ENCODE results near the gene BPI.
"Not testable (repeated sequence)": the region's sequence is repeated elsewhere in the genome, so short reads cannot be mapped to it uniquely, and the experiment has no call there.

The BPI gene

DNA sequence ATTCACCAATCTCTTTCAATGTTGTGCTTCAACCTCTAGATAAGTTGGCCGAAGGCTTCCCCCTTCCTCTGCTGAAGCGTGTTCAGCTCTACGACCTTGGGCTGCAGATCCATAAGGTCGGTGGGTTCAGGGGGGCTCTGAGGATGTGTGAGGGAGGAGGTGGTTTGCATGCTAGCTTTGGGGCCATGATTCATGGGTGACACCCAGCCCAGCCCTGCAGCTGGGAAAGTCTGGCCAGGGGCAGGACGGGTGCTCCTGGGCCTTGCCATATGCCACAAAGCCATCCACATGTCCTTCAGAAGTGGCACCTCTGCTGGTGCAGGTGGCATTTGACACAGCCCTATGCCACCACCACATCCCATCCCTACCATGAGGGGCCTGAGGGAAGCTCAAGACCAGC is 69.9 kb downstream of the BPI start:
- no peak for DNase-seq

DNA sequence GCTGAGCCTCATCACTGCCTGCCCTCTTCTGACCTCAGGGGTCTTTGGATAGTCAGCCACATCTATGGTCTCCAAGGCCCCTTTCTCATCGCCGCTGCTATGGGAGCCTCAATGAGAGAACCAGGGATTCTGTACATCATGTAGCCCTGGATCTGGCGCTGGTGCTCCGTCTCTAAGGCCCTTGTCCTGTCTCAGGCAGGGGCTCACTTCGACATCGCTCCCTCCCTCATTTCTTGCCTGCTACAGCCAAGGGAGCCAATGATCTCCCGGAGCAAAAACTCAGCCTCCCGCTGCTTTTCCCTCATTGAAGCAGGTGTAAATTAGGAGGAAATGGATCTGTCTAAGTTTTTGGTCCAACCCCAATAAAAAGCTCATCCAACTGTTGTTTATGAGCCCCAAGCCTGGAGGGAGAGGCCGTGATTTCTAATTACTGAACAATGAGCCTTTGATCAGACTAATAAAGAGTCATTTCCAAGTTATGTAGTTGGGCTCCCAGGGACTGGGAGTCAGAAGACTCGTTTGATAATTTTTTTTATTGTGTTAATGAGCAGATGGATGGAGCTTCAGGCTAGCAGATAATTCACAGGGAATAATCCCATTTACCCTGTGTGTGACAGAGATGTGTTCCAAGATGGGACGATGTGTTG is 73.2 kb downstream of the BPI start:
- DNase-seq: no peak

DNA sequence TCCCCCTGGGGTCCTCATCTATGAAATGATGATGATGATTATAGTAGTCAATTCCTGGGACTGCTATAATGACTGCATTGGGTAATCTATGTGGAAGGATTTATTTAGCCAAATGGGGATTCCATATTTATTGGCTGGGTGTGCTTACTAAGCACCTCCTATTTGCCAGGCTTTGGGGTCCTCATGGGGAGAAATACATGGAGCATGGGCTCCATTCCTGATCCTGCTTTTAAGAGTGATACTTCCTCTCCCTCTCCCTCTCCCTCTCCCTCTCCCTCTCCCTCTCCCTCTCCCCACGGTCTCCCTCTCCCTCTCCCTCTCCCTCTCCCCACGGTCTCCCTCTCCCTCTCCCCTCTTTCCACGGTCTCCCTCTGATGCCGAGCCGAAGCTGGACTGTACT is 73.9 kb downstream of the BPI start:
- not testable (repeated sequence) for DNase-seq

DNA sequence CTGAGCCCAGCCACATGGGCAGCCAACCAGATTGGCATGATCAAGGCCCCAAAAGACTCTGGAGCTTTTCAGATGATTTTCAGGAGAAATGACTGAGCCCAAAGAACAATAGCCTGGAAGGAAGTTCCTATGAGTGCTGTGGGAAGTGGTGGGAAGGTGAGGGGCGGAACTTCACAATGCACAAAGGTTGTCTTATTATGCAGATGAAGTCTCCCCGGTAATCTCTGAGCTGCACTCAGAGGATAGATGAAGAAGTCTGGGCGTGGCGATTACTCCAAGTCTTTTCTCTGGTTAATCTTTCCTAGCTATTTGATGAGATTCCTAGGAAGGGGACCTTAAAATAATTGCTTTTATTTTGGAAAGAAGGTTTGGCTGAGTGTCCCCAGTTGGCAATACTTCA is 79.2 kb downstream of the BPI start:
- no peak for DNase-seq

DNA sequence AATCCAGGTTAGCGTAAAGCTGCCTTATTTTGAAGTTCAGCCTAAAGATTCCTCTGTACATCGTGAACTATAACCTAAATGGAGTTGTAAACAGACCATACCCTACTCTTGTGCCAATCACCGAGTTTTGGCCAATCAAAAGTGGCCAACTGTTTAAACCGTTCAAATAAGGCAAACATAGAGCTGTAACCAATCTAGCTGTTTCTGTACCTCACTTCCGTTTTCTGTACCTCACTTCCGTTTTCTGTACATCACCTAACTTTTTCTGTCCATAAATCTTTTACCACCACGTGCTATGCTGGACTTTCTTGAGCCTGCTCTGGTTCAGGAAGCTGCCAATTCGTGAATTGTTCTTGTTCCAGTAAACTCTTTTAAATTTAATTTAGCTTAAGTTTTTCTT is 82.0 kb downstream of the BPI start:
- no peak for DNase-seq

DNA sequence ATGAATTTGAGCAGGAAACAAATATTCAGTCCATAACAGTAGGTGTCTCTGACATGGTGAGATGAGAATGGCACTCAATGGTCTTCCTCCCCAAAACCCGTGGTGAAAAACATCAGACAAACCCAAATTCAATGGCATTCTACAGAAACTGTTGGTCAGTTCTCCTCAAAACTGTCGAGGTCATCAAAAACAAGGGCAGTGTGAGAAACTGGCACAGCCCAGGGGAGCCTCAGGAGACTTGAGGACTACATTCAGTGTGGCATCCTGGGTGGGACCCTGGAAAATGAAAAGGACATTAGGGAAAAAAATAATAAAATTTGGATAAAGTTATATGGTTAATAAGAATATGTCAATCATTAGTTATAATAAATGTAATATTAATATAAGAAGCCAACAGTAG is 82.9 kb downstream of the BPI start:
- no peak for DNase-seq
